Dedifferentiated amniotic fluid mesenchymal stem cell (primary cell): ENCODE results near the gene CCL14.

Experiments used
- DNase-seq: peaks from one replicate; pipeline ENCODE4 v3.0.0-alpha.2; 2016; ENCODE audit errors: extremely low spot score

CCL14 gene

GRCh38 chr17:35991075-35991474 lies 4.5 kb upstream of the CCL14 start:
- DNase-seq, result no peak

- DNase-seq, result no peak
These were observed 1.6 kb upstream of the CCL14 start for GRCh38 chr17:35988164-35988563.

GRCh38 chr17:35984140-35984539 lies 2.4 kb downstream of the CCL14 start:
- no peak for DNase-seq

GRCh38 chr17:35982409-35983191 lies 3.9 kb downstream of the CCL14 start:
- DNase-seq, result no peak

GRCh38 chr17:35981908-35982330 lies 4.6 kb downstream of the CCL14 start:
- DNase-seq, result no peak

- no peak for DNase-seq
These were observed 5.3 kb downstream of the CCL14 start, which contains the start of gene CCL16 for GRCh38 chr17:35981246-35981645. Gene CCL16 (minus strand): TSS chr17:35981497. CDS start chr17:35981420, 77 bp downstream.

- DNase-seq, result no peak
These were observed 8.2 kb downstream of the CCL14 start for GRCh38 chr17:35978346-35978745.

- no peak for DNase-seq
These were observed 9.0 kb downstream of the CCL14 start for GRCh38 chr17:35977509-35977908.

GRCh38 chr17:35973333-35974260 lies 12.9 kb downstream of the CCL14 start:
- no peak for DNase-seq

- no peak for DNase-seq
These were observed 13.6 kb downstream of the CCL14 start for GRCh38 chr17:35972945-35973332.

GRCh38 chr17:35972535-35972934 lies 14.0 kb downstream of the CCL14 start:
- DNase-seq, result no peak

- DNase-seq, result no peak
These were observed 14.5 kb downstream of the CCL14 start for GRCh38 chr17:35972066-35972465.

- peak; percentile 83 for DNase-seq
These were observed 16.8 kb downstream of the CCL14 start for GRCh38 chr17:35969558-35970380.

- DNase-seq, result no peak
These were observed 17.9 kb downstream of the CCL14 start for GRCh38 chr17:35968520-35969054.

- DNase-seq, result no peak
These were observed 21.3 kb downstream of the CCL14 start for GRCh38 chr17:35965272-35965671.

- DNase-seq, result no peak
These were observed 22.9 kb downstream of the CCL14 start for GRCh38 chr17:35963663-35964062.

- no peak for DNase-seq
These were observed 32.8 kb downstream of the CCL14 start for GRCh38 chr17:35953720-35954119.

- DNase-seq, result no peak
These were observed 37.1 kb downstream of the CCL14 start for GRCh38 chr17:35949401-35949800.

GRCh38 chr17:35948092-35948491 lies 38.4 kb downstream of the CCL14 start:
- DNase-seq, result no peak

- DNase-seq, result no peak
These were observed 39.4 kb downstream of the CCL14 start for GRCh38 chr17:35947156-35947585.

- no peak for DNase-seq
These were observed 42.4 kb downstream of the CCL14 start for GRCh38 chr17:35944151-35944550.
